ENCODE results near the gene MAP2K5.
A peak's percentile ranks its signal among the peaks of the same experiment; 100 is the strongest.

The MAP2K5 gene

GRCh38 chr15:67828969-67829646 is 286.6 kb downstream of the MAP2K5 start:
- no peak for DNase-seq

- DNase-seq: no peak
Observed at GRCh38 chr15:67829647-67830504, 287.4 kb downstream of the MAP2K5 start.

DNA sequence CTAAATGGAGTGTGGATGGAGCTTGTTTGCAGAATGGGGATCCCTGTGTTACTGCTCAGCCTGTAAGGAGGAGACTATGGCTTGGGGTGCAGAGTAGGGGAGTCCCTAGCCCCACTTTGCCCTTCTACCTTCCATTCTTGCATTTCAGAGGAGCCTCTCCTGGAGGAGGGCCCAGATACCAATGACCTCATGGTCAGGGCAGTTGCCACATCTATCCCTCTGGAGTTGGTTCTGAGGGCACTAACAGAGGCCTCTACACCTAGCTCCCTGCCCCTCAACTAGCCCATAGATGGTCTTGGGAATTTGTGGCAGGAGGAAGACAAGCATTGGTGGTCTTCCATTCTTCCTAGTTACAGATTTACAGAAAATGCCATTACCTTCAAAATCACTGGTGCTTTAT is 288.9 kb downstream of the MAP2K5 start:
- no peak for DNase-seq

DNA sequence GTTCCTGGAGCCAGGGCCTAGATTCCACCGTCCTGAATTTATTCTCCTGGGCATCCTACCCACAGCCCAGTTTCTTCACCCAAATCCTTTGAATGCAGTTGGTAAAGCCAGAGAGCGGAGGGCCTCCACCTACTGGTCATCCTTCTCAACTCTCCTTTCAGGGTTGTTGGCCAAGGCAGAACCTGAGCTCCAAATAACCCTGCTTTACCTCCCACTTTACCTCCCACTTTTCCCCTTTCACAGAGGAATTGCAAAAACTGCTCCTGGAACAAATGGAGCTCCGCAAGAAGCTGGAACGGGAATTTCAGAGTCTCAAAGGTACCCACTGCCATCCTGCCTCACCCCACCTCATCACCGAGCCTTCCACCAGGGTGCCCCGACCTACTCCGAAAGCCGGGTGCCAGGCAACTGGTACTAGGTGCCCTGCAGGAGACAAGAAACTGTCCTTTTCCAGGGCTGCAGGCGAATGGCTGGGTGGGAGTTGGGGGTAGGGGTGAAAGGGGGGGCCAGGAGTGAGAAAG is 289.6 kb downstream of the MAP2K5 start:
- peak; percentile 60 for DNase-seq

GRCh38 chr15:67832897-67833709 is 290.6 kb downstream of the MAP2K5 start:
- no peak for DNase-seq

- DNase-seq: peak; percentile 79
Observed at GRCh38 chr15:67833710-67834511, 291.4 kb downstream of the MAP2K5 start.

GRCh38 chr15:67834581-67835296 is 292.2 kb downstream of the MAP2K5 start:
- DNase-seq: no peak

GRCh38 chr15:67835297-67836133 is 293.0 kb downstream of the MAP2K5 start:
- DNase-seq: no peak

DNA sequence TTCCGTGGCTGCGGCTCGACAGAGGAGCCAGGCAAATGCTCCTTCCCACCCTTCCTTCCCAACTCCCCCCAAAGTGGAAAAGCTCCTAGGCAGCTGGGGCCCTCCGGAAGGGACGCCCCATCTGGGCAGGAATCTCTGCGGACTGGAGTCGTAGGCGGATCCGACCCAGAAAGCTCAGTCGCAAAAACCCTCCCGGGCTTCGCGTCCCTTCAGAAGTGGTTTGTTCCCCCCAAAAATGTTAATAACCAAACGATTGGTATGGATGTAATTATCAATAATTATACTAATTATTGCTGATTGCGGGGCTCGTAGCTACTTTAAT is 293.6 kb downstream of the MAP2K5 start:
- no peak for DNase-seq

GRCh38 chr15:67836477-67836876 is 294.0 kb downstream of the MAP2K5 start:
- DNase-seq: peak; percentile 73

DNA sequence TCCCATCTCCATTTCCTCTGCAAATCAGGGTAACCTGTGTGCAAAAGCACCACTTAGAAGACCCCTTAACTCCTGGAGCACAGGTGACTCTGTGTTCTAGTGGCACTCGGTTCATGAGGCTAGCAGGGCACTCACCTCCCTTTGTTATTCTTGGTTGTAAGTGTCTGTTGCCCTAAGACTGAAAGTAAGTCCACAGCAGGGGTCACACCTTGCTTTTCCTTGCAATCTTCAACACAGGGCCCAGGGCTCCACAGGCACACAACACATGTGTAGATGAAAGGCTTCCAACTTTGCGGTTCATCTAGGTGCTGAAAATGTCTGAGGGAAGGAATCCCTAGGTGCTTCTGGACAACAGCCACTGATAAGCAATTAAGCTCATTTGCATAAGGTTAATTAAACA is 294.5 kb downstream of the MAP2K5 start:
- no peak for DNase-seq

- no peak for DNase-seq
Observed at GRCh38 chr15:67838789-67839332, 296.4 kb downstream of the MAP2K5 start.

GRCh38 chr15:67839499-67839928 is 297.0 kb downstream of the MAP2K5 start:
- peak; percentile 61 for DNase-seq

DNA sequence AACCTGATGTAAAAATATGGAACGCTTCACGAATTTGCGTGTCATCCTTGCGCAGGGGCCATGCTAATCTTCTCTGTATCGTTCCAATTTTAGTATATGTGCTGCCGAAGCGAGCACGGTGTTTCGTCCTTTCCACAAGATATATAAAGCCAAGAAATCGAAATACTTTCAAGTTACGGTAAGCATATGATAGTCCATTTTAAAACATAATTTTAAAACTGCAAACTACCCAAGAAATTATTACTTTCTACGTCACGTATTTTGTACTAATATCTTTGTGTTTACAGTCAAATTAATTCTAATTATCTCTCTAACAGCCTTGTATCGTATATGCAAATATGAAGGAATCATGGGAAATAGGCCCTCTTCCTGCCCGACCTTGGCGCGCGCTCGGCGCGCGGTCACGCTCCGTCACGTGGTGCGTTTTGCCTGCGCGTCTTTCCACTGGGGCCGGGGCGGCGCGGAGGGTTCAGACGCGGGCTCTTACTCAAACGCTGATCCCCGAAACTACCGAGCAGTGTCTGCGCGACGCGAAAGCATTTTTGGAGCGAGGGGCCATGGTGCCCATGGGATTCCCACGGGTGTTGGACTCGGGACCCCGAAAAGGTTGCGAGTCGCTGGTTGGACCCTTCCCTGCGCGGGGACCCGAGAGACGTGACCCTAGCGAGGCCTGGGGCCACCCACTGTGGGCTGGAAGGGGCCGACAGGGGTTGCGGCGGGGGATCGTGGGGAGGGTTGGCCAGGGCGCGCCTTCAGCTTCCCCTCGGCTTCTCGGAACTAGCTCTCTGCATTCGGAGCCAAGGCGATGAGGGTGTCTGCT is 297.6 kb downstream of the MAP2K5 start, which contains the start of gene RNU6-1:
TSS of gene RNU6-1 (minus strand) at position 117 of the 820 bp plus-strand sequence.
- DNase-seq: peak; percentile 98

- peak; percentile 52 for DNase-seq
Observed at GRCh38 chr15:67840749-67841512, 298.4 kb downstream of the MAP2K5 start.

- DNase-seq: no peak
Observed at GRCh38 chr15:67841513-67841762, 298.9 kb downstream of the MAP2K5 start.

- no peak for DNase-seq
Observed at GRCh38 chr15:67843092-67843501, 300.6 kb downstream of the MAP2K5 start.

- no peak for DNase-seq
Observed at GRCh38 chr15:67843571-67844387, 301.3 kb downstream of the MAP2K5 start.
